ENCODE results near the gene OR56A1.
"Not testable (repeated sequence)": the region's sequence is repeated elsewhere in the genome, so short reads cannot be mapped to it uniquely, and the experiment has no call there.

Gene OR56A1

GRCh38 chr11:6030708-6031405 lies at the start of gene OR56A1:
Gene OR56A1, minus strand, starts transcription at chr11:6030758. Its CDS starts 3,066 bp downstream, at chr11:6027692.
- DNase-seq = no peak

- no peak for DNase-seq
Observed at GRCh38 chr11:6079463-6079862, 48.9 kb upstream of the OR56A1 start.

- DNase-seq = no peak
Observed at GRCh38 chr11:6077723-6078122, 47.2 kb upstream of the OR56A1 start.

- DNase-seq = not testable (repeated sequence)
Observed at GRCh38 chr11:6076443-6076842, 45.9 kb upstream of the OR56A1 start.

- DNase-seq = no peak
Observed at GRCh38 chr11:6067502-6067901, 36.9 kb upstream of the OR56A1 start.

GRCh38 chr11:6062691-6063358 lies 32.3 kb upstream of the OR56A1 start:
- DNase-seq = no peak

GRCh38 chr11:6061475-6061874 lies 30.9 kb upstream of the OR56A1 start:
- no peak for DNase-seq

GRCh38 chr11:6057452-6057851 lies 26.9 kb upstream of the OR56A1 start:
- DNase-seq = no peak

- no peak for DNase-seq
Observed at GRCh38 chr11:6055569-6055968, 25.0 kb upstream of the OR56A1 start.

- DNase-seq = no peak
Observed at GRCh38 chr11:6052374-6052773, 21.8 kb upstream of the OR56A1 start.

- no peak for DNase-seq
Observed at GRCh38 chr11:6040874-6041273, 10.3 kb upstream of the OR56A1 start.

GRCh38 chr11:6027501-6027900 lies 3.1 kb downstream of the OR56A1 start:
- DNase-seq = no peak

- DNase-seq = no peak
Observed at GRCh38 chr11:6025056-6025455, 5.5 kb downstream of the OR56A1 start.

GRCh38 chr11:6022956-6023355 lies 7.6 kb downstream of the OR56A1 start:
- no peak for DNase-seq

GRCh38 chr11:6013042-6013441 lies 17.5 kb downstream of the OR56A1 start:
- no peak for DNase-seq

- no peak for DNase-seq
Observed at GRCh38 chr11:6012035-6012668, 18.4 kb downstream of the OR56A1 start.

GRCh38 chr11:6006846-6007245 lies 23.7 kb downstream of the OR56A1 start, which contains the start of gene OR56A4:
Gene OR56A4, minus strand, starts transcription at chr11:6006946. Its CDS starts 3,954 bp downstream, at chr11:6002992.
- no peak for DNase-seq

- DNase-seq = no peak
Observed at GRCh38 chr11:6006395-6006794, 24.2 kb downstream of the OR56A1 start.

- no peak for DNase-seq
Observed at GRCh38 chr11:6002202-6002699, 28.3 kb downstream of the OR56A1 start.

GRCh38 chr11:5994791-5995190 lies 35.8 kb downstream of the OR56A1 start:
- DNase-seq = no peak

GRCh38 chr11:5992604-5993251 lies 37.8 kb downstream of the OR56A1 start:
- DNase-seq = peak; percentile 6

GRCh38 chr11:5992150-5992549 lies 38.4 kb downstream of the OR56A1 start:
- no peak for DNase-seq

GRCh38 chr11:5989203-5989602 lies 41.4 kb downstream of the OR56A1 start:
- DNase-seq = no peak

Measured in NCI-H1694 treated with DMSO at 0.1 percent for 48 hours (cell line).